DND-41 (cell line): ENCODE results near the gene ZNF609.

Experiments used
- CTCF ChIP-seq: IDR thresholded peaks from 2 replicates; pipeline ENCODE4 v1.5.1; 2012; ENCODE audit warnings: borderline replicate concordance, low read length, moderate library complexity, mild to moderate bottlenecking; ENCODE audit not compliant: poor library complexity, severe bottlenecking; ENCODE audit errors: extremely low read depth
- EZH2 ChIP-seq: IDR thresholded peaks from 3 replicates; pipeline ENCODE4 v1.6.1; 2012; ENCODE audit warnings: borderline replicate concordance, low read depth, mild to moderate bottlenecking, moderate library complexity, low read length, inconsistent platforms; ENCODE audit not compliant: severe bottlenecking

- TF ChIP-seq CTCF (no peak), EZH2 (no peak)
These were observed 229.6 kb downstream of the ZNF609 start for GRCh38 chr15:64690008-64690407.
